Ureter (tissue), 1 donor: ENCODE data around the gene PGGHG. TPM values are rescaled to one million over a fixed set of nuclear protein-coding genes. Genes with fewer than 3 reads are reported as not detected.

Experiments used
- DNase-seq: peaks from one replicate; pipeline ENCODE4 v3.0.0-alpha.2; 2020; ENCODE audit warnings: low spot score
- total RNA-seq: library from RNA; stranded (reverse); gene quantifications from one replicate; pipeline ENCODE4 v1.2.4, GENCODE V29; 2023
- donor health status: DM: yes; HTN: yes; CAD: no.

Gene PGGHG
- total RNA-seq, 1 donor from 2014 or later, result 45.0 TPM

DNA sequence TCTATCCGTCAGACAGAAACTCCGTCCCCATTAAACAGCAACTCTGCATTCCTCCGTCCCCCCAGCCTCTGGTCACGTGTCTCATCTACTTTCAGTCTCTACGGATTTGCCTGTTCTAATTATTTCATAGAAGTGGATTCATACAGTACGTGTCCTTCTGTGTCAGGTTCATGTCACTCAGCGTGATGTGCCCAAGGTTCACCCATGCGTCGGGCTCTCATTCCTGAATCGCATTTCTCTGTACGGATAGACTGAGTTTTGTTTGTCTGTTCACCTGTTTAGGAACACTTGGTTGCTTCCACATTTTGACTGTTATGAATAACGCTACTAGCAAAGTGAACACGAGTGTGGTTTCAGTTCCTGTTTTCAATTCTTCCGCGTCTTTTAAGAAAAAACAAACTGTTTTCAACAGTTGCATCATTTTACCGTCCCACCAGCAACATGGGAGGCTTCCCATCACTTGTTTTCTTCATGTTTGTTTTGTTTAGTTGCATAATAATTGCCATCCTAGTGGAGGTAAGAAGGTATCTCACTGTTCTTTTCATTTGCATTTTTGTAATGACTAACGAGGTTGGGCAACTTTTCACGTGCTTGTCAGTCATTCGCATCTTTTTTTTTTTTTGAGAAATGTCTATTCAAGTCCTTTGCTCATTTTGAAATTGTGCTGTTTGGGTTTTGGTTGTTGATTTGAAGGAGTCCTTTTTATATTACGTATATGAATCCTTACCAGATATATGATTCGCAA, 19.6 kb upstream of the PGGHG start:
- DNase-seq, result no peak

GRCh38 chr11:270451-271318, 18.2 kb upstream of the PGGHG start:
- DNase-seq, result no peak

- no peak for DNase-seq
These were observed 17.6 kb upstream of the PGGHG start for GRCh38 chr11:271319-271715.

GRCh38 chr11:272195-272930, 16.6 kb upstream of the PGGHG start:
- DNase-seq, result no peak

DNA sequence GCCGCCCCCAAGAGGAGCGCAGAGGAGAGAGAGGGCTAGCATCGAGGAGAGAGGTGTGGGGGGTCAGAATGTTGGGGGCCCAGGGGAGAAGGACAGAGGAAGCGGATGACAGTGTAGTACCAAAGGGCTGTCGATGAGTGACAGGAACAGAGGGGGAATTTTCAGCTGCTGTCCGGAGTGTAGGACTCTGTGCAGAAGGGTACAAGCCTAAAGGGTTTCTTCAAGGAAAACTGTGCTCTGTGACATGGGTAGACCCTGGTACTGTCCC, 16.1 kb upstream of the PGGHG start:
- no peak for DNase-seq

GRCh38 chr11:276219-276618, 12.7 kb upstream of the PGGHG start:
- no peak for DNase-seq

DNA sequence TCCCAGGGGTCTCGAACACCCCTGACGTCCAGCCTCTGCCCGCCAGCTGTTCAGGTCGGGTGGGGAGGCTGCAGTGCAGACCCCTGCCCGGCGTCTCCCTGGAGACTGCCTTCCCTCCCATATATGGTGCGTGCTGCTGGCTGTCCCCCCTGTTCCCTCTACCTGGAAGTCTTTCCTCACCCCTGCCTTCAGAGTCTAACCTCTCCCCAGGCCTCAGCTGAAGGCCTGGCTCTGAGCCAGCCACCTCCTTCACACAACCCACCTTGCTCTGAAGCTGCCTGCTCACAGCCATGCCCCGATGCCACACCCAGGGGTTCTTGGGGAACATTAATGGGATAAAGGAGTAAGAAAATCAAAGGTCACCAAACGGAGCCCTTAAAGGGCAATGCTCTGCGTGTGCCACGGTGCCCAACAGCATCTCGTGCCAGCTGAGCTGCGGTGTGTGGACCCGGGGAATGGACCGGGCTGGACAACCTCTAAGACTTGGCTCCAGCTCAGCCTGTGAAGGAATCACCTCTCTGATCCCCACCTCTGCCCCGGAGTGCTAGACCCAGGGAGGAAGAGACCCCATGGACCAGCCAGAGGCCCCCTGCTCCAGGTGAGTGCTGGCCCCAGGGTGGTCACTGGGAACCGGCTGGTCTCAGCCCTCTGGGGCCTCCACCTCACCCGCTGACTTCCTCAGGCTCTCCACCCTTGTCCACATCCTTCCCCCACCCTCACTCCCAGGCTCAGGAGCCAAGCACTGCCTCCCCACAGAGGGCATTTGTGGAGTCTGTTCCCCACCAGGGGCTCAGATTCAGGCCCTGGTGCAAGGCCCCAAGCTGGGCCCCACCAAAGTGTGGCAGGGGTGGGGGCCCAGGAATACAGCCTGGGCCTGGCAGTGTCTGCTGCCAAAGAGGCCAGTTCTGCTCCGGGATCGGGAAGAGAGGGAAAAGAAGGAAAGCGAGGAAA, 10.7 kb upstream of the PGGHG start, which contains the start of gene NLRP6:
Gene NLRP6 (plus strand): TSS at position 407 of the 951 bp plus-strand sequence. CDS start 163 bp downstream, at position 570.
- peak; percentile 40 for DNase-seq

DNA sequence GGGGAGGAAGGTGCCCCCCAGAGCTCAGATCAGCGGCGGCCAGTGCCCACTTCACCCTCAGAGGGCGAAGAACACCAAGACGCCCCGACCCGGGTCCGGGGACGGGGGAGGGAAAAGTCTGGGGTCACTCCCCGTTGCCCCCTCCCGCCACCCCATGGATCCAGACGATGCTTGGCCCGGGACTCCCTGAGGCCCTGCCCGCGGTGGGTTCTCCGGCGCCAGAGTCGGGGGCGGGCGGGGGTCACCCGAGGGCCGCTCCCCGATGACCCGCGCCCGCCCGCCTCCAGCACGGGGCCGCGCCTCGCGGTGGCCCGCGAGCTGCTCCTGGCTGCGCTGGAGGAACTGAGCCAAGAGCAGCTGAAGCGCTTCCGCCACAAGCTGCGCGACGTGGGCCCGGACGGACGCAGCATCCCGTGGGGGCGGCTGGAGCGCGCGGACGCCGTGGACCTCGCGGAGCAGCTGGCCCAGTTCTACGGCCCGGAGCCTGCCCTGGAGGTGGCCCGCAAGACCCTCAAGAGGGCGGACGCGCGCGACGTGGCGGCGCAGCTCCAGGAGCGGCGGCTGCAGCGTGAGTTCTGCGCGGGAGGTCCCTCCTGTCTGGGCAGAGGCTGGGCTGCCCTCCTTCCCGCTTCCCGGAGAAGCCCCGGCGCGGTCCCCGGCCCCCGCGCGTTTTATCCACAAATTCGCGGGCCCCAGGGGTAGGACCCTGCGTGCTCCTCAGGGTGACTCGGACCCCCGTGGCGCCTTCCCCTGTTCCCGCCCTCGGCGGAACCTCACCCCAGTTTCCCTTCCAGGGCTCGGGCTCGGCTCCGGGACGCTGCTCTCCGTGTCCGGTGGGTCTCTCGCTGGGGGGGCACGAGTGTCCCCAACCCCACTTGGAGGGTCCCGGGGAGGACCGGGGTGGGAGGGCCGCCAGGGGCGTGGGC, 9.6 kb upstream of the PGGHG start:
- DNase-seq, result peak; percentile 42

DNA sequence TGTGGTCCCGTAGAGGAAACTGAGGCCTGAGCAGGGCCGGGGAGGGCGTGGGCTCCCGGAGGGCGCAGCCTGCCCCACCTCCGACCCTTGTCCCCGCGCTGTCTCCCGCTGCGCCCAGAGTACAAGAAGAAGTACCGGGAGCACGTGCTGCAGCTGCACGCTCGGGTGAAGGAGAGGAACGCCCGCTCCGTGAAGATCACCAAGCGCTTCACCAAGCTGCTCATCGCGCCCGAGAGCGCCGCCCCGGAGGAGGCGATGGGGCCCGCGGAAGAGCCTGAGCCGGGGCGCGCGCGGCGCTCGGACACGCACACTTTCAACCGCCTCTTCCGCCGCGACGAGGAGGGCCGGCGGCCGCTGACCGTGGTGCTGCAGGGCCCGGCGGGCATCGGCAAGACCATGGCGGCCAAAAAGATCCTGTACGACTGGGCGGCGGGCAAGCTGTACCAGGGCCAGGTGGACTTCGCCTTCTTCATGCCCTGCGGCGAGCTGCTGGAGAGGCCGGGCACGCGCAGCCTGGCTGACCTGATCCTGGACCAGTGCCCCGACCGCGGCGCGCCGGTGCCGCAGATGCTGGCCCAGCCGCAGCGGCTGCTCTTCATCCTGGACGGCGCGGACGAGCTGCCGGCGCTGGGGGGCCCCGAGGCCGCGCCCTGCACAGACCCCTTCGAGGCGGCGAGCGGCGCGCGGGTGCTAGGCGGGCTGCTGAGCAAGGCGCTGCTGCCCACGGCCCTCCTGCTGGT, 8.8 kb upstream of the PGGHG start:
- peak; percentile 42 for DNase-seq

GRCh38 chr11:280706-281485, 8.0 kb upstream of the PGGHG start:
- peak; percentile 44 for DNase-seq

- peak; percentile 39 for DNase-seq
These were observed 7.3 kb upstream of the PGGHG start for GRCh38 chr11:281486-282161.

DNA sequence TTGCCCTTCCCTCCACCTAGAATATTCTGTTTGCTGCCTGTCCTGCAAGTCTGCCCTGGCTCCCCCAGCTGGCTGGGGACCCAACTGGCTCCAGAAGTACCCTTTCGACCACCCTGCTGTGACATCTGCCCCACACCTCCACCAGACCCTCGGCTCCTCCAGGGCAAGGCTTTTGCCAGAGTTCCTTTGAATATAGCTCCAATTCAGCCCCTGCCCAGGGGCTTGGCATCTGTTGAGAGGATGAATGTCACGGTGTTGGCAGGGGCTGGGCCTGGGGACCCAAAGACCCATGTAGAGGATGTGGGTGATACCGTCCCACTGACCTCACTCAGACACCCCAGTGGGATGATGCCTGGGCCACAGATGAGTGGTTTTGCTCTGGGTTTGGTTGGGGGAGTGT, 6.8 kb upstream of the PGGHG start:
- DNase-seq, result peak; percentile 44

DNA sequence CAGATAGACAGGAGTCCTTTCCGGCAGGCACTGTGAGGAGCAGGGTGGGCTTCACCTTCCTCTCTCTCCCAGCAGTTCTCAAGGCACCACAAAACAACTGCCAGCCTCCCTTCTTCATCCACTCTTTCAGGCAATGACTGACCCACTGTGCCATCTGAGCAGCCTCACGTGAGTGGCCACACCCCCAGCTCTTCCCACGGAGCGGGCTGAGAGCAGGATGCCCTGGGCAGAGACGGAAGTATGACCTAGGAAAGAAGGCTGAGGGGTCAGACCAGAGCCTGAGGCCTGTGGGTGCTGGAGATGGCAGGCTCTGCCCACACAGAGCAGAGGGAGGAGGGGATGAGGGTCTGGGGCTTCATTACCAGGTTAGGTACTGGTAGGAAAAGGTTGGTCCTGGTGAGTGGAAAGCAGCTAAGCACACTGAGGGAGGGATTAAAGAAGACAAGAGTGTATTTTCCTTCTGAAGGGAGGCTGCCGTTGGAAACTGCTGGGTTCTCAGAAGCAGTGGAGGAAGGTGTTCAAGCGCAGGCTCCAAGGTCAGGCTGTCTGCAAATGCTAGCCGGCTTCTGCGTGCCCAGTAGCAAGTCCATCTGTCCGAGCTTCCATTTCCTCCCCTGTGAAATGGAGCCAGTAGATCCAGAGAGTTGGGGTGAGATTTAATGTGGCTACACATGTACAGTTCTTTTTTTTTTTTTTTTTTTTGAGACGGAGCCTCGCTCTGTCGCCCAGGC, 6.1 kb upstream of the PGGHG start:
- no peak for DNase-seq

GRCh38 chr11:283405-284104, 5.4 kb upstream of the PGGHG start:
- no peak for DNase-seq

GRCh38 chr11:284105-285020, 4.6 kb upstream of the PGGHG start:
- DNase-seq, result peak; percentile 41
